Measurements from ENCODE around the gene PARVG.

PARVG gene

DNA sequence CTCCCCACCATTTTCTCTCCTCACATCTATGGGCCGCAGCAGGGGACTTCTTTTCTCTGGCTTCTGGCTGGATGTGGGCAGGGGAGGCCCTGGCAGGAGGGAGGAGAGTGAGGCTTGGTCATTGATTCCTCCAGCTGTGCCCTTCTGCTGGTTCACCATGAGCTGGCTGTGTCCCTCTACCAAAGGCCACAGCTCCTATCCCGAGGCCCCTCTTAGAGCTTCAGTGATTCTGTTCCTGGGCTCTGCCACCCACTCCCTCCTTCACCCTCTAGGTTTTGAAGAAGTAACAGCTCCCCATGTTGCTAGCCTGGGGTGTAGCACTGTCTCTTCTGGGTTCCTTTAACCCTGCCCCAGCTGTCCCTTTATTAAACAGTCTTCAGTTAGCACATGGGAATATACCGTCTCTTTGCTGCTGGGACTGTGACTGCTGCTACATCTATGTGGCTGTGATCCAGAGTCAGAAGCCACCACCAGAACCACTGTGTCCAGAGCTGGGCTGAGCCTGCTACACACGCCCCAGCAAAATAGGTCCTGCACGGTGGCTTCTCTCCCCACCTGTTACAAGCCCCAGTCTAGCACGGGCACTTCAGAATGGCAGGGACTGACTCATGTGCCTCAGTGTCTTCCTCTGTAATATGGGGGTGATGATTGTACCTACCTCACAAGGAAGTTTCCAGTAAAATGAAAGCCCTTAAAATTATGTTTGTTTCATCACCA is 578 bp upstream of the PARVG start:
- DNase-seq (ENCODE audit: low read depth in 1 of 2, low spot score in 1 of 2) = no peak

- DNase-seq (ENCODE audit: low read depth in 1 of 2, low spot score in 1 of 2) = peak in 1 of 2 donors; percentile 29
These were observed 547 bp downstream of the PARVG start for GRCh38 chr22:44181033-44181911.

DNA sequence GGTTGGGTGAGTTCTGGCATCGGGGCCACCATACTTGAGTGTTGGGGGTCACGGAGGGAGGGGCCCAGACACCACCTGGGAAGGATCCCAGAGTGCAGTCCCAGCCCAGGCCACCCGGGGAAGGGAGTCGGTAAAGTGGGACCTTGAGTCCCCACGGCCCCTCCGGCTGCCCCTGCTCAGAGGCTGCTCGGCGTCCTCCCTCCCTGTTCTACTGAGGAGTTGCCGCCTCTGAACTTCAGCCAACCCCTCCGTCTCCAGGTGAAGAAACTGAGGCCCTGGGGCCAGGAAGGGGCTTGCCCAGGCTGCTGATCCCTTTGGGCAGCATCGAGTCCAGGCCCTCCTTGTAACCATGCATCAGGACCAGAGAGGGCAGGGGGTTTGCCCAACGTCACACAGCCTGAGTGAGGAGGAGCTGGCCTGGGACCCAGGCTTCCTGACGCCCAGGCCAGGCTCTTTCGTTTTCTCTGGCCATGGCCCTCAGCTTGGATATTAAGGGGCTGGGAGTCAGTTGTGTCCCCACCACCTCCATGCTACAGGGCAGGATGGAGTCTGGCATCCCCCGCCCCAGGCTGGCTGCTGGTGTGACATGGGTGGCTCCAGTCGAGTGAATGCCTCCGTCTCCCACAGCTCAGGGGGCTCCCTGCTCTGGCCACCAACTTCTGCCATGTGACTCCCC is 1.3 kb downstream of the PARVG start:
- DNase-seq (ENCODE audit: low read depth in 1 of 2, low spot score in 1 of 2) = no peak

DNA sequence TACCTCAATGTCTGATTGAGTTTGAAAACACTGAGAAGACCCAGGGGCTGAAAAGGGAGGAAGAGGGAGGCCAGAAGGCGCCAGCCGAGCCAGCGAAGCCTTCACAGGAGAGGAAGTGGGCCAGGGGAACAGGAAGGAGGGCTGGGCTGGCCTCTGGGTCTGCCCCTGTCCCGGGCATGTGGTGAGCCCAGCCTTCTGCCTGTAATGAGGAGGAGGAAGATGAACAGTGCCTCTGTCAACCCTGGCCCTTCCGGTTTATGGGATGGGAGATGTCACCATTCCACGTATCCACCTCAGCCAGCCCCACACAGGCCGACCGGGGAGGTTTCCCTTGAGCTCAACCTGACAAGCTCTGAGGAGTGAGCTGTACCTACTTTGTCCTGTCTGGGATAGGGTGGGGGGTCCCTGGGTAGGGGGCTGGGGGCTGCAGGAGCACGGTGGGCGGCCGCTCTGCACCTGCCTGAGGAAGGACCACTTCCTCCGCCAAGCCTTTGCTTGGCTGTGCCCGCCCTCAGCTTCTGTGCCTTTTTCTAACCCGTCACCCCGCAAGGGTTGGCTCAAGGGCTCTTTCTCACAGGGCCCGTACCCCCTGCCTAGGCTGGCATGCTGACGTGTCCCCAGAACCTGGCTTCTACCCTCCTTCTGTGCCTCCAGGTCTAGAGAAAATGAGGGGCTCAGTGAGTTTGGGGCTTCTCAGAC is 2.0 kb downstream of the PARVG start:
- no peak for DNase-seq (ENCODE audit: low read depth in 1 of 2, low spot score in 1 of 2)

DNA sequence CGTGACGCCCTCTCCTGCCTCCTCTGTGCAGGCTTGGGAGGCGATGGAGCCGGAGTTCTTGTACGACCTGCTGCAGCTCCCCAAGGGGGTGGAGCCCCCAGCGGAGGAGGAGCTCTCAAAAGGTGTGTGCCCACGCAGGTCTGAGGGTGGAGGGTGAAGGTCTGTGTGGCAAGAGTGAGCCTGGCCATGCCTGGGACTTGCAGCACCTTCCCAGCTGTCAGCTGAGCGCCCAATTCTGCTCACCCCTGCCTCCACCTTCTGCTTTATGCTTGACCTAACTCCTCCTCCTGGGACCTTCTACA is 2.5 kb downstream of the PARVG start:
- no peak for DNase-seq (ENCODE audit: low read depth in 1 of 2, low spot score in 1 of 2)

- no peak for DNase-seq (ENCODE audit: low read depth in 1 of 2, low spot score in 1 of 2)
These were observed 3.3 kb downstream of the PARVG start for GRCh38 chr22:44184006-44184405.

DNA sequence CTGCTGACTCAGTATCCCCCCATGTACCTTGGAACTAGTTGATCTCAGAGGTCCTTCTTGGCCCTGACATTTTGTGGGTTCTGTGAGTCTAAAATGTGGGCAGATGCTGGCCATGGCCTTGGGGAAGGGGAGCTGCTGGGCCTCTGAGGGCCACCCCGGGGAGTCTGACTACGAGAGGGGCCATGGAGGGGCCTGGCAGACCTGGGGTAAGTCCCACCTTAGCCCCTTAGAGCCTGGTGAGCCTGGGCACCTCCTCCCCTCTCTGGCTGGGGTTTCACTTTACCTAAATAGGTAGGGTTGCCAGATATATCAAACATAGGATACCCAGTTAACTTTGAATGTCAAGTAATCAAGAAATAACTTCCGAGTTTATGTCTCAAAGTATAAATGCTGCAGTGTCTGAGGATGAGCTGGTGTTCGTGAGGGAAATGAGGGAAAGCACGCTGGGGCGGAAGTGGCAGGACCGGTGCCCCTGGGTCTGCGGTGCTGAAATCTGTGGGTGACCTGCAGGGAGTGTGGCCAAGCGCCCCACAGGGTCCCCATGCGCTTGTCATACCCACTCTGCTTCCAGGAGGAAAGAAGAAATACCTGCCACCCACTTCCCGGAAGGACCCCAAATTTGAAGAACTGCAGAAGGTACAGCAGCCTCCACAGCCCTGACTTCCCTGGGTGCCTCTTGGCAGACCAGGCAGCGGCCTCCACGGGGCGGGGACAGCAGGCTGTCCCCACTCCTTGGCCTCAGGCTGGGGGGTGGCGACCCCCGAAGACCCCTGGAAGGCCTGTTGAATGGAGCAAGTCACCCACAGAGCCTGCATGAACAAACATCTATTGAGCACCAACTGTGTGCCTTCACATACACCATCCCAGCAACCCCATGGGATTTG is 4.8 kb downstream of the PARVG start:
- no peak for DNase-seq (ENCODE audit: low read depth in 1 of 2, low spot score in 1 of 2)

- DNase-seq (ENCODE audit: low read depth in 1 of 2, low spot score in 1 of 2) = no peak
These were observed 5.4 kb downstream of the PARVG start for GRCh38 chr22:44186121-44186510.

DNA sequence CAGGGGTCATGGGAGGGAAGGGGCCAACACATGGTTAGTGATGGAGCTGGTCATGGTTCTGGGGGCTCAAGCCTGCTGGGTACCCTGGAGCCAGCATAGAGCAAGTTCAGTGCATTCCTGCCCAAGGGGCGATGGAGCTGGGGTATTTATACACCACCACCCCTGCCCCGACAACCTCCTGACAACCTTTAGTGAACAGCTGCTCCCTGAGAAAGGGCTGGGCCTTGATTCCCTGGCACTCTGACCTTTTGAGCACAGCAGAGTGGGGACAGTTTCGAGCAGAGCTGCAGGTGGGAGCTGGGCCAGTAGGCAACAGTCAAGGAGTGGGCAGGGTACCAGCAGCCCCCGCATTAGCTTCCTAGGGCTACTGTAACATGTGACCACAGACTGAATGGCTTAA is 6.0 kb downstream of the PARVG start:
- no peak for DNase-seq (ENCODE audit: low read depth in 1 of 2, low spot score in 1 of 2)

- DNase-seq (ENCODE audit: low read depth in 1 of 2, low spot score in 1 of 2) = no peak
These were observed 7.0 kb downstream of the PARVG start for GRCh38 chr22:44187652-44188230.

- DNase-seq (ENCODE audit: low read depth in 1 of 2, low spot score in 1 of 2) = no peak
These were observed 7.6 kb downstream of the PARVG start for GRCh38 chr22:44188316-44188715.

GRCh38 chr22:44188986-44189630 is 8.4 kb downstream of the PARVG start:
- DNase-seq (ENCODE audit: low read depth in 1 of 2, low spot score in 1 of 2) = no peak

GRCh38 chr22:44190381-44190976 is 9.8 kb downstream of the PARVG start:
- DNase-seq (ENCODE audit: low read depth in 1 of 2, low spot score in 1 of 2) = no peak

- DNase-seq (ENCODE audit: low read depth in 1 of 2, low spot score in 1 of 2) = no peak
These were observed 10.3 kb downstream of the PARVG start for GRCh38 chr22:44191036-44191454.

- DNase-seq (ENCODE audit: low read depth in 1 of 2, low spot score in 1 of 2) = no peak
These were observed 11.5 kb downstream of the PARVG start for GRCh38 chr22:44192098-44192815.

DNA sequence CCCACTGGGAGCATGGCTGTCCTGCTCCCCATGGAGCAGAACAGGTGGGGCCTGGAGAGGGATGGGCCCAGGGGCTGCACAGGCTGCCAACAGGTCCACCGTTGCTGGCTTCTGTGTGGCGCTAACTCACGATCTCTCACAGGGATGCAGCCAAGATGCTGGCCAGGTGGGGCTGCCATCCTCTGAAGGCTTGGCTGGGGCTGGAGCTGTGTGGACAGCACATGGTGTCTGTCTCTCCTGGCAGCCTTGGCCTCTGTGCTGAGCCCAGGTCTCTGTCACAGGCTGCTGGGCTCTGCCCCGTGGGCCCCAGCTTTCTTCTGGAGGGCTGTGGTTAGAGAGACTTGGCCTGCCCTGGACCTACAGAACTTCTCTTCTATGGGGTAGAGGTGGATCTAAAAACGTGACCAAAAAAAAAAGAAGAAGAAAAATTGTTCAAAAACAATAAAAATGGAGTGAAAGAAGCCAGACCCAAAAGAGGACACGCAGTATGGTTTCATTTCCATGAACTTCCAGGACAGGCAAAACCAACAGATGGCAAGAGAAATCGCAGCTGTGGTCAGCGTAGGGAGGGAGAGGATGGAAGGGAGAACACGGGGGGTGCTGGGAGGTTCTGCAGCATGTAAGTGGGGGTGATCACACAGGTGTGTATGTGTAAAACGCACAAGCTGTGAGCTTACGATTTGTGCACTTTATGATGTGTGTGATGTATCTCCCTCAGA is 12.2 kb downstream of the PARVG start:
- DNase-seq (ENCODE audit: low read depth in 1 of 2, low spot score in 1 of 2) = no peak

GRCh38 chr22:44193535-44193891 is 12.8 kb downstream of the PARVG start:
- no peak for DNase-seq (ENCODE audit: low read depth in 1 of 2, low spot score in 1 of 2)

DNA sequence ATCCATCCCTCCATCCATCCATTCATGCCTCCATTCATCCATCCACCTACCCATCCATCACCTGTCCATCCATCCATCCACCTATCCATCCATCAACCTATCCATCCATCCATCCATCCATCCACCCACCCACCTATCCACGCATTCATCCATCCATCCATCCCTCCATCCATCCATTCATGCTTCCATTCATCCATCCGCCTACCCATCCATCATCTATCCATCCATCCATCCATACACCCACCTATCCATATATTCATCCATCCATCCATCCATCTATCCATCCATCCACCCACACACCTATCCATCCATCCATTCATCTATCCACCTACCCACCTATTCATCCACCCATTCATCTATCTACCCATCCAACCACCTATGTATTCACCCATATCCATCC is 13.8 kb downstream of the PARVG start:
- no peak for DNase-seq (ENCODE audit: low read depth in 1 of 2, low spot score in 1 of 2)
